H4 (cell line): Measurements from ENCODE around the gene RAC2. TPM values are rescaled to one million over a fixed set of nuclear protein-coding genes. Genes with fewer than 3 reads are reported as not detected.

Experiments used
- DNase-seq: peaks from one replicate; pipeline ENCODE4 v3.0.0-alpha.2; 2015; ENCODE audit warnings: low spot score
- total RNA-seq: library from RNA; depleted of rRNA; stranded (reverse); fragments of >200 nt; shearing (Covaris generic); gene quantifications from 2 replicates; pipeline ENCODE4 v1.2.3, GENCODE V29; 2014; rRNA removed

RAC2 gene
- total RNA-seq, 1 experiment from 2014 or later: 20.9 TPM

DNA sequence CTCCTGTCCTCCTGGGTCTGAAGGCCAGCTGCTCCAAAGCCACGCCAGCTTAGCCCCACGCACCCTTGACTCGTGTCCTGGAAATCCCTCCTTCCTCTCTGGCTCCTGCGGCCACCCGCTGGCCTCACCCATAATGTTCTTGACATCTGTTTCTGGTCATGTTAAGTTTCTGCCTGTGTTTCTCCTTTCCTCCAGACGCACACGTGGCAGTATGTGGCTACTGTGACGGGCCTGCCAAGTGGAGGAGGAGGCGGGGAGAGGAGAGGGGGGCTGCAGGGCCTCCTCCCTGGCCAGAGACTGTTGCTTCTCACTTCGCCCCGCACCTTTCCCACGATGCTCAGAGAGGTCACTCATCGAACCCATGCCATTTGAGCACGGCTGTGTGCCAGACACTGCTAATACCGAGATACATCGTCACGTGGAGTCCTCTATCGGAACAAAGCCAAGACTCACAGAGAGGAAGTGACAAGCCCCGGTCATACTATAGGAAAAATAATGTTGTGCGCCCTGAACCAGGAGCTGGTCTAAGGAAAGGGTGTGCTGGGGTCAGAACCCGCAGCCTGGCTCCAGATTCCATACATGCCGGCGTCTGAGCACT lies 67.5 kb downstream of the RAC2 start:
- DNase-seq: no peak

DNA sequence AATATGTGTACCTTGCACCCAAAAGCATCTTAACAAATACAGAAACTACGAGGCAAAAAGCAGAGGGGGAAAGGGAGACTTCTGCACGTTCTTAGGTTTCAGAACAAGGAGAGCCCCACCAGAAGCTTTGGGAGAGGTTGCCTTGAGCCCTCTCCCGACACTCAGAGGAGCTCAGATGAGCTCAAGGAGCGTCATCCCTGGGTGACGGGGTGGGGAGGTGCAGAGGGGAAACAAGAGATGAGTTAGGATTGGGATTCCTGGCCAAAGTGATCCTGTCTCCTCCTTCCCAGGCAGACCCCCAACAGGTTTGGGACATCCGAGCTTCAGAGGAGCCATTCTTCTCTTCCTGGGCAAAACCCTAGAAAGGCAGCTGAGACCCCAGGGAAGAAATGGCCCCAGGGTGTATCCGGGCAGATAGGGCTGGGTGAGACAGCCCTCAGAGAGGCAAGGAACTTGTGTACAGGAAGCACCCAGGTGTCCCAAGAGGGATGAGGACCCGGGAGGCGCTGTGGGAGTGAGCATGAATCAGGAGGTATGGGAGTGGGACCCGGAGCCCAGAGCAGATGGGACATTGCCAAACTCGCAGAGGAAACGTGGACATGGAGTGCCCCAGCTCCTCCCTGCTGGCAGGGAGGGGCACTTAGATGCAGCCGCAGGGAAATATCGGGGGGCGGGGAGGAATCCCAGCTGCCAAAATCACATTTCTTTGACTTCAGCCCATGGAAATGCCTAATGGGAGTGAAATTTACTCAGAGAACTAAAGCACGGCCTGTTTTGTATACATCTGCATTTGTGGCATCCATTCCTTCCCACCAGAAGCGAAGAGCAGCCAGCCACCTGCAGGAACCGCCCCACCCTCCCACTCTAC lies 68.4 kb downstream of the RAC2 start:
- DNase-seq: no peak

Other genes starting within 250 kb of the RAC2 start
- 31.7 and 38.2 TPM in 2 replicates for gene TST, start 224.8 kb downstream of the RAC2 start, total RNA-seq
- 39.6 and 50.0 TPM in 2 replicates for gene MPST, start 224.5 kb downstream of the RAC2 start, total RNA-seq
- gene KCTD17, start 192.5 kb downstream of the RAC2 start, total RNA-seq: 6.3 and 7.4 TPM in 2 replicates
- not detected in 2 replicates for gene TMPRSS6, start 134.6 kb downstream of the RAC2 start, total RNA-seq
- gene IL2RB, start 94.4 kb downstream of the RAC2 start, total RNA-seq: 0.08 TPM in 1 of 2 replicates, not detected in the other
- gene C1QTNF6, start 56.0 kb downstream of the RAC2 start, total RNA-seq: 4.9 and 6.3 TPM in 2 replicates
- not detected in 2 replicates for gene SSTR3, start 31.8 kb downstream of the RAC2 start, total RNA-seq
- 0.08 TPM in 1 of 2 replicates, not detected in the other for gene CYTH4, start 38.2 kb upstream of the RAC2 start, total RNA-seq
- gene ELFN2, start 183.2 kb upstream of the RAC2 start, total RNA-seq: 0.29 and 0.41 TPM in 2 replicates
- gene MFNG, start 242.1 kb upstream of the RAC2 start, total RNA-seq: 0.08 TPM in 1 of 2 replicates, not detected in the other